CD4-positive, alpha-beta T cell (primary cell): Measurements from ENCODE around the gene RHBDL1. TPM values are rescaled to one million over a fixed set of nuclear protein-coding genes. Genes with fewer than 3 reads are reported as not detected.

ENCODE experiments used
- ATAC-seq: fragments of 200-7000 bp; cut with Tn5 transposase; one replicate; pipeline ENCODE4 v1.10.0; 2022; ENCODE audit warnings: mild to moderate bottlenecking; ENCODE audit not compliant: poor library complexity
- CTCF ChIA-PET: fragments of 350-600 bp; sonication (Branson Sonifier 250); formaldehyde crosslinking; loops from one replicate; lab custom pipeline; 2021; ENCODE audit warnings: antibody characterized with exemption, inconsistent platforms; lab: Charles Lee
- POLR2A ChIA-PET: fragments of 350-600 bp; sonication (Branson Sonifier 250); formaldehyde crosslinking; loops from one replicate; lab custom pipeline; 2021; ENCODE audit warnings: antibody characterized with exemption, inconsistent platforms; lab: Charles Lee
- DNase-seq, 14 experiments: peaks; one replicate each; pipeline ENCODE4 v3.0.0-alpha.2; 2013 to 2020; ENCODE audit warnings: mixed read lengths in 2 of 14
- H3K27ac ChIP-seq, 2 donors: one replicate each; pipeline versions ENCODE4 v1.5.1 to v1.7.0; 2013; ENCODE audit warnings: low read length in 2 of 2, low read depth in 1 of 2, mild to moderate bottlenecking in 1 of 2
- H3K27me3 ChIP-seq, 2 experiments: 1 replicate in 1 of 2; 2 replicates in 1 of 2; pipeline versions ENCODE4 v1.6.1 to v1.7.0; 2013; ENCODE audit warnings: low read length in 2 of 2, control low read depth in 1 of 2, mild to moderate bottlenecking in 1 of 2, moderate library complexity in 1 of 2; ENCODE audit not compliant: insufficient read depth in 2 of 2, control insufficient read depth in 1 of 2
- H3K36me3 ChIP-seq: one replicate; pipeline ENCODE4 v1.6.1; 2013; ENCODE audit warnings: low read length, control low read depth; ENCODE audit not compliant: insufficient read depth
- H3K4me1 ChIP-seq: one replicate; pipeline ENCODE4 v1.6.1; 2013; ENCODE audit warnings: low read length, control low read depth; ENCODE audit not compliant: insufficient read depth
- H3K4me3 ChIP-seq: one replicate; pipeline ENCODE4 v1.5.1; 2013; ENCODE audit warnings: mild to moderate bottlenecking, low read length, moderate library complexity
- H3K9me3 ChIP-seq, 2 experiments: 1 replicate in 1 of 2; 2 replicates in 1 of 2; pipeline versions ENCODE4 v1.6.1 to v1.7.0; 2013; ENCODE audit warnings: low read length in 2 of 2, mild to moderate bottlenecking in 2 of 2, control low read depth in 1 of 2, moderate library complexity in 1 of 2; ENCODE audit not compliant: control insufficient read depth in 1 of 2, insufficient read depth in 1 of 2
- H3K27ac Mint-ChIP-seq: one replicate; pipeline ENCODE4 v1.8.0; 2020; ENCODE audit warnings: mixed read lengths
- H3K27me3 Mint-ChIP-seq: one replicate; pipeline ENCODE4 v1.8.0; 2021; ENCODE audit warnings: mixed read lengths
- H3K36me3 Mint-ChIP-seq: one replicate; pipeline ENCODE4 v1.8.0; 2021; ENCODE audit warnings: low read depth, mixed read lengths
- H3K4me1 Mint-ChIP-seq: one replicate; pipeline ENCODE4 v1.8.0; 2021; ENCODE audit warnings: low read depth, mixed read lengths
- H3K4me3 Mint-ChIP-seq: one replicate; pipeline ENCODE4 v1.8.0; 2020; ENCODE audit warnings: mild to moderate bottlenecking, mixed read lengths
- H3K9me3 Mint-ChIP-seq: one replicate; pipeline ENCODE4 v1.8.0; 2020; ENCODE audit warnings: mixed read lengths
- intact Hi-C, 2 experiments: fragments of 100-400 bp; cut with DNase I in 1 of 2; cut with micrococcal nuclease in 1 of 2; formaldehyde crosslinking; loops; one replicate each; pipeline versions ENCODE4 v1.15.1 to v1.9.0; 2023 to 2025; cut with DNase I, micrococcal nuclease
- total RNA-seq, 174 experiments: library from RNA in 2 of 174; stranded (reverse) in 2 of 174; gene quantifications; one replicate each; pipeline ENCODE4 v1.2.3 and lab custom pipeline; 2021 to 2026
- TF ChIP-seq, protein P1 (sequence below): fragments of 200-600 bp; IDR thresholded peaks from one replicate; pipeline ENCODE4 v1.8.0; 2022; ENCODE audit warnings: antibody characterized with exemption, mild to moderate bottlenecking

RHBDL1 gene
- total RNA-seq, 2 experiments from 2014 or later, result 6.6 to 6.9 TPM

DNA sequence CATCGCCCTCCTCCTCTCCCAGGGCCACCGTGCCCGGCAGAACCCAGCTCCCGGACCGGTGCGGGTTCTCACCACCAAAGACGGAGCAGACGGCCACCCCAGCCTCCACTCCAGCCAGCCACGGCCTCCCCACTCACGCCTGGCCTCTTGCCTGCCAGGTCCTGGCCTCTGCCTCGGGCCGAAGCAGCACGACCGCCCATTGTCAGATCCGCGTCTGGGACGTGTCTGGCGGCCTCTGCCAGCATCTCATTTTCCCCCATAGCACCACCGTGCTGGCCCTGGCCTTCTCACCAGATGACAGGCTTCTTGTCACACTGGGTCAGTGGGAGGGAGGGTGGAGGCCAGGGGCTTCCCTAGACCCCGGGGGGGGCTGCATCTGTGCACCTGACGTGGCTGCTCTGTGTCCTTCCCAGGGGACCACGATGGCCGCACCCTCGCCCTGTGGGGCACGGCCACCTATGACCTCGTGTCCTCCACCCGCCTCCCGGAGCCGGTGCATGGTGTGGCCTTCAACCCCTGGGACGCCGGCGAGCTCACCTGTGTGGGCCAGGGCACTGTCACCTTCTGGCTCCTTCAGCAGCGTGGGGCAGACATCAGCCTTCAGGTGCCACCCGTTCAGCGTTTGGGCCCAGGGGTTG, 14.2 kb upstream of the RHBDL1 start:
- H3K9me3 Mint-ChIP-seq, result no peaks in the 10 kb centered on the region
- no peaks in the 10 kb centered on the region for H3K27me3 Mint-ChIP-seq
- CTCF ChIA-PET, result interaction anchor here (1.7 kb wide), 1 partner anchor 269 kb away, joined by 4 read pairs; no protein-coding TSS in a partner anchor
- POLR2A ChIA-PET, result no interaction called here
- DNase-seq (no peak), ATAC-seq (no peak)
- Histone ChIP-seq H3K36me3 (no peaks in the 10 kb centered on the region), H3K4me1 (peaks cover 16% of the 10 kb centered on the region), H3K9me3 (no peaks in the 10 kb centered on the region), H3K27ac (no peak overlapping the region), H3K4me3 (no peak overlapping the region), H3K27me3 (no peaks in the 10 kb centered on the region)
- peaks cover 6% of the 10 kb centered on the region for H3K4me1 Mint-ChIP-seq
- TF ChIP-seq, protein P1, sequence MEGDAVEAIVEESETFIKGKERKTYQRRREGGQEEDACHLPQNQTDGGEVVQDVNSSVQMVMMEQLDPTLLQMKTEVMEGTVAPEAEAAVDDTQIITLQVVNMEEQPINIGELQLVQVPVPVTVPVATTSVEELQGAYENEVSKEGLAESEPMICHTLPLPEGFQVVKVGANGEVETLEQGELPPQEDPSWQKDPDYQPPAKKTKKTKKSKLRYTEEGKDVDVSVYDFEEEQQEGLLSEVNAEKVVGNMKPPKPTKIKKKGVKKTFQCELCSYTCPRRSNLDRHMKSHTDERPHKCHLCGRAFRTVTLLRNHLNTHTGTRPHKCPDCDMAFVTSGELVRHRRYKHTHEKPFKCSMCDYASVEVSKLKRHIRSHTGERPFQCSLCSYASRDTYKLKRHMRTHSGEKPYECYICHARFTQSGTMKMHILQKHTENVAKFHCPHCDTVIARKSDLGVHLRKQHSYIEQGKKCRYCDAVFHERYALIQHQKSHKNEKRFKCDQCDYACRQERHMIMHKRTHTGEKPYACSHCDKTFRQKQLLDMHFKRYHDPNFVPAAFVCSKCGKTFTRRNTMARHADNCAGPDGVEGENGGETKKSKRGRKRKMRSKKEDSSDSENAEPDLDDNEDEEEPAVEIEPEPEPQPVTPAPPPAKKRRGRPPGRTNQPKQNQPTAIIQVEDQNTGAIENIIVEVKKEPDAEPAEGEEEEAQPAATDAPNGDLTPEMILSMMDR, result no peak
- peak overlapping the region; percentile 56 for H3K4me3 Mint-ChIP-seq
- H3K36me3 Mint-ChIP-seq, result no peaks in the 10 kb centered on the region
- no peak overlapping the region for H3K27ac Mint-ChIP-seq
- intact Hi-C loops, result loop anchor here in 1 of 2 experiments (5.0 kb wide), 1 partner anchor 69 kb away; the partner anchor contains the start of gene RAB40C

DNA sequence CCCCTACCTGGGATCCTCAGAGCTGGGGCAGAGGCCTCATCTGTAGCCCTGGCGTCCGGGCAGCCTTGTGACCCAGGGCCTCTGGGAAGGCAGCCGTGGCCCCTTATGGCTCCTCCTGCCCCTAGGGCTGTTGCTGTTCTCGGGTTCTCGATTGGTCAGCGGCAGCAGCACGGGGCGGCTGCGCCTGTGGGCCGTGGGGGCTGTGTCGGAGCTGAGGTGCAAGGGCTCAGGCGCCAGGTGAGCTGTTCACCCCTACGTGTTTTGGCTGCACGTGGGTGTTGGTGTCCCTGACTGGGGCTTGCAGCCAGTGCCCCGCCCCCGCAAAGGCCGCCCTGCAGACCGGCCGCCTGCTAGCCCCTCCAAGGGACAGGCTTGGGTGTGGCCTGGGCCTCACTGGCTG, 13.4 kb upstream of the RHBDL1 start:
- no peak overlapping the region for H3K27ac ChIP-seq
- intact Hi-C loops, result loop anchor here in 1 of 2 experiments (5.0 kb wide), 1 partner anchor 70 kb away; the partner anchor contains the start of gene RAB40C
- no peaks in the 10 kb centered on the region for H3K9me3 ChIP-seq
- peaks cover 6% of the 10 kb centered on the region for H3K4me1 Mint-ChIP-seq
- ChIA-PET POLR2A (no interaction called here), CTCF (interaction anchor here (1.7 kb wide), 1 partner anchor 270 kb away, joined by 4 read pairs; no protein-coding TSS in a partner anchor)
- ATAC-seq, result no peak
- H3K36me3 Mint-ChIP-seq, result no peaks in the 10 kb centered on the region
- no peak overlapping the region for H3K4me3 Mint-ChIP-seq
- H3K27me3 Mint-ChIP-seq, result no peaks in the 10 kb centered on the region
- no peak overlapping the region for H3K4me3 ChIP-seq
- H3K27ac Mint-ChIP-seq, result no peak overlapping the region
- TF ChIP-seq, protein P1, result no peak
- no peak for DNase-seq
- no peaks in the 10 kb centered on the region for H3K36me3 ChIP-seq
- H3K27me3 ChIP-seq, result no peaks in the 10 kb centered on the region
- peaks cover 24% of the 10 kb centered on the region for H3K4me1 ChIP-seq
- no peaks in the 10 kb centered on the region for H3K9me3 Mint-ChIP-seq

DNA sequence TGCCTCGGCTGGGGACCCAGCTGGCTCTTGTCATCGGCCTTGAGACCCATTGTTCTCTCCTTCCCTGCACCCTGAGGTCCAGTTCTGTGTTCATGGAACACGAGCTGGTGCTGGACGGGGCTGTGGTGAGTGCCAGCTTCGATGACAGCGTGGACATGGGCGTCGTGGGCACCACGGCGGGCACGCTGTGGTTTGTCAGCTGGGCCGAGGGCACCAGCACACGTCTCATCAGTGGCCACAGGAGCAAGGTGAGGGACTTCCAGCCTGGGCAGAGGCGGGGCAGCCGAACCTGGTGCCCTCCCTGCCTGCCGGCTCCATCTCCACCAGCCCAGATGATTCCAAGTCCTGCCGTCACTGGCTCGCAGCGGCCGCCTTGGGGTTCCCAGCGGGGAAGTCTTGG, 12.9 kb upstream of the RHBDL1 start:
- intact Hi-C loops, result loop anchor here in 1 of 2 experiments (5.0 kb wide), 1 partner anchor 70 kb away; the partner anchor contains the start of gene RAB40C

More for the DNA sequence above, 12.9 kb upstream of the RHBDL1 start:
- H3K9me3 Mint-ChIP-seq, result no peaks in the 10 kb centered on the region
- no peak overlapping the region for H3K4me3 Mint-ChIP-seq
- H3K27ac Mint-ChIP-seq, result no peak overlapping the region
- no peaks in the 10 kb centered on the region for H3K36me3 Mint-ChIP-seq
- H3K36me3 ChIP-seq, result no peaks in the 10 kb centered on the region
- no peaks in the 10 kb centered on the region for H3K27me3 ChIP-seq
- TF ChIP-seq, protein P1, result no peak
- no peaks in the 10 kb centered on the region for H3K9me3 ChIP-seq
- H3K27me3 Mint-ChIP-seq, result no peaks in the 10 kb centered on the region
- no peak overlapping the region for H3K27ac ChIP-seq
- ChIA-PET POLR2A (no interaction called here), CTCF (interaction anchor here (1.7 kb wide), 1 partner anchor 270 kb away, joined by 4 read pairs; no protein-coding TSS in a partner anchor)
- DNase-seq (no peak), ATAC-seq (no peak)
- peaks cover 9% of the 10 kb centered on the region for H3K4me1 Mint-ChIP-seq
- peaks cover 29% of the 10 kb centered on the region for H3K4me1 ChIP-seq
- H3K4me3 ChIP-seq, result no peak overlapping the region
